Stimulated activated CD4-positive, alpha-beta T cell treated with anti-CD3 and anti-CD28 coated beads, Interleukin-4, amount 100 ng/mL, for 1 hour (primary cell): ENCODE measurements around the gene RAD23B.
"Not testable (repeated sequence)": the region's sequence is repeated elsewhere in the genome, so short reads cannot be mapped to it uniquely, and the experiment has no call there.

Source experiments
- DNase-seq: peaks from one replicate; pipeline ENCODE4 v3.0.0-alpha.2; 2020

The RAD23B gene

DNA sequence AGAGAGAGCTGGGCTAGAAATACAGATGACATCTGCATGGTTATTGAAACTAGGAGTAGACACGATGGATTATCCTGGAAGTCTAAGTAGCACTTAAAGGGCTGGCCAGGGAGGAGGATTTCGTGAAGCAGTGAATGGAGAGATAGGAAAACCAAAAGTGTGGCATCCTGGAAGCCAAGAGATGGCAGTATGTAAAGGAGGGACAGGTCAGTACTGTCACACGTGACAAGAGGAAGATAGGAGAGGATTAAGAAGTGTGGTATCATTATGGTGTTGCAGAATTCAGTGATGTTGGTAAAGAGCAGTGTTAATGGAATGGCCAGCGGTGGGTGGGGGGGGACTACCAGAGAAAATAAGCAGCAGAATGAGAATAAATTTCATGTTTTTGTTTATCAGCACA, 11.7 kb downstream of the RAD23B start:
- no peak for DNase-seq

DNA sequence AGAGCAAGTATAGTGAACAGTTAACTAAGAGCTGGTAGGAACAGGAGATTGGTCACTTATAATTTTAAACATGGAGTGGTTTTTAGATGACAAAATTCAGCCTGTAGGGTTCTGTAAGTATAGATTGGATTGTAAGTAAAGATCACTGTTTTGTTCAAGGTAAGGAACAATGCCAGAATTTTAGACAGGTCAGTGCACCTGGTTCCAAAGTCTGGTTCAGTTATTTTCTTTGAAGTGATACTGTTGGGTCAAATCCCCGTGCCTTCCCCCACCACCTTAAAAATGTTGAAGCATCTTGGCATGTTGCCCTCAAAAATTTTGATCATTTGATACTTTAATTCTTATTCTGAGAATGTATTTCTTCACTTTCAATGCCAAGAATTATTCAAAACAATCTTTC, 12.9 kb downstream of the RAD23B start:
- DNase-seq, result no peak

DNA sequence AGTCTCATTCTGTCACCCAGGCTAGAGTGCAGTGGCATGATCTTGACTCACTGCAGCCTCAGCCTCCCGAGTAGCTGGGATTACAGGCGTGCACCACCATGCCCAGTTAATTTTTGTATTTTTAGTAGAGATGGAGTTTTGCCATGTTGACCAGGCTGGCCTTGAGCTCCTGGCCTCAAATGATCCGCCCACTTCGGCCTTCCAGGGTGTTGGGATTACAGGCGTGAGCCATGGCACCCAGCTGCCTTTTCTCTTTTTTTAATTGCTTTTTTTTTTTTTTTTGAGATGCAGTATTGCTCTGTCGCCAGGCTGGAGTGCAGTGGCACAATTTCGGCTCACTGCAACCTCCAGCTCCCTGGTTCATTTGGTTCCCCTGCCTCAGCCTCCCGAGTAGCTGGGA, 13.5 kb downstream of the RAD23B start:
- not testable (repeated sequence) for DNase-seq

DNA sequence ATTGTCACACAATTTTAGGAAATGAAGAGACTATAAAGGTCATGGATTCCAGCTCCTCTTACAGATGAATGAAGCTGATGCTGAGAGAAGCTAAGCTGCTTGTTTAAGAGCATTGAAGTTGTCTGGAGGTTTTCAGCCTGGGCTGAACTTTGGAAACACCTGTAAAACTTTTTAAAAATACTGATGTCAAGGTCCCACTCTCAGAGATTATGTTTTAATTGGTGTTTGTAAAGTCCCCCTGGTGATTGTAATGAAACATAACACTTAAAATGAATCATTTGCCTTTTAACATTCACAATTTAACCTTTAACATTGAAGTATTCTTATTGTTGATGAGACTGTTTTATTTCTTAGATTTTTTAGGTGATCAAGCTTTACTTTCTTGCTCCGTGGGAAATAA, 16.4 kb downstream of the RAD23B start:
- DNase-seq, result no peak

DNA sequence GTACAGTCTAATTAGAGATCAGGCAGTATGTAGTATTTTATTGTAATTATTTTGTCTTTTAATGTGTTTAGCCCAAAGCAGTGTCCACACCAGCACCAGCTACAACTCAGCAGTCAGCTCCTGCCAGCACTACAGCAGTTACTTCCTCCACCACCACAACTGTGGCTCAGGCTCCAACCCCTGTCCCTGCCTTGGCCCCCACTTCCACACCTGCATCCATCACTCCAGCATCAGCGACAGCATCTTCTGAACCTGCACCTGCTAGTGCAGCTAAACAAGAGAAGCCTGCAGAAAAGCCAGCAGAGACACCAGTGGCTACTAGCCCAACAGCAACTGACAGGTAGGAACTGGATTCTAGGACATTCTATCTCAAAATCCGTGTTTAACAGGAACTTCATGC, 23.2 kb downstream of the RAD23B start:
- no peak for DNase-seq

DNA sequence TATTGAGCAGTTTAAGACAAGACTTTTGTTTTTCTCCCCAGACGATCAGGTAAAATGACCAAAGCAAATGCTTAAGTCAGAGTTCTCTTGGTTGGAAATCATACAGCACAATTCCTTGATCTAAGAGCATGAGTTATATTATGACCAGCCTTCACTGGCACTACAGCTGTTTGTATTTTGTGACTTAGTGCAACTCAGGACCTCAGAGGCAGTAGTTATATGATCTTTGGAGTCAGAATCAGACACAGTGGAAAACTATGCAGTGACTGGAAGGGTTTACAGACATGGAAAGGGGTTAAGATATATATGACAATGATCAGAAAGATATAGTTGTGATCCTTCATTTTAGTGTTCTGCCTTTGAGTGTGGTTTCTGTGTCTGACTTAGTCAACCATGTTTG, 24.3 kb downstream of the RAD23B start:
- DNase-seq, result no peak

DNA sequence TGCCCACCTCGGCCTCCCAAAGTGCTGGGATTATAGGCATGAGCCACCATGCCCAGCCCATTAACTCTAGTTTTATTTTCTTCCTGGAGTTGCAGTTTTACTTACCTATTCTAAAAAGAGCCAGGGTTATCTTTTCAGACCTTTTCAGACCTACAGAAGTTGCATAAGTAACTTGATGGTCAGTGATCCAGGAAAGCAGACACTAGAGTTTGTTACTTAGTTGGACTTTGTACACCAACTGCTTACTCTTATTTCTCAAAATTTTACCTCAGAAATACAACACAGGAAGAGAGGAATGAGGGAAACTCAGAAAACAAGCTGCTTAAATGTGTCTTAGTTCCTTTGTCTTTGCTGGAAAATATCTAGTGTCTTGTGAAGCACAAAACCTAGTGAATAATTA, 25.4 kb downstream of the RAD23B start:
- DNase-seq, result no peak

DNA sequence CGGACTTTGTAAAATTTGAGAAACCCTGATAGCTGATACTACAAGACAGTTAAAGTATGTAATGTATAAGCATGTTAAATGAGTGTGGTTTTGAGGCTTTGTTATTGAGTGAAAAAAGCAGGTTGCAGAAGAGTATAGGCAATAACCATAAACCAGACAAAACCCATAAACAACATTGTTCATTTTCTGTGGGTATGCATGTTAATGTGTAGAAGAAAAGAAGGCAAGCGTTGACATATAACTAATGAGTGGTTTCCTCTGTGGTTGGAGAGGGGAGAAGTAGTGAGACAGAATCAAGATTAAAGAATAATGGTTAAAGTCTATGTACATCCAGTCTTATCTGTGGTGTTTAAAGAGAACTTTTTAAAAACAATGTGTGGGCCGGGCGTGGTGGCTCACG, 26.2 kb downstream of the RAD23B start:
- DNase-seq, result no peak

DNA sequence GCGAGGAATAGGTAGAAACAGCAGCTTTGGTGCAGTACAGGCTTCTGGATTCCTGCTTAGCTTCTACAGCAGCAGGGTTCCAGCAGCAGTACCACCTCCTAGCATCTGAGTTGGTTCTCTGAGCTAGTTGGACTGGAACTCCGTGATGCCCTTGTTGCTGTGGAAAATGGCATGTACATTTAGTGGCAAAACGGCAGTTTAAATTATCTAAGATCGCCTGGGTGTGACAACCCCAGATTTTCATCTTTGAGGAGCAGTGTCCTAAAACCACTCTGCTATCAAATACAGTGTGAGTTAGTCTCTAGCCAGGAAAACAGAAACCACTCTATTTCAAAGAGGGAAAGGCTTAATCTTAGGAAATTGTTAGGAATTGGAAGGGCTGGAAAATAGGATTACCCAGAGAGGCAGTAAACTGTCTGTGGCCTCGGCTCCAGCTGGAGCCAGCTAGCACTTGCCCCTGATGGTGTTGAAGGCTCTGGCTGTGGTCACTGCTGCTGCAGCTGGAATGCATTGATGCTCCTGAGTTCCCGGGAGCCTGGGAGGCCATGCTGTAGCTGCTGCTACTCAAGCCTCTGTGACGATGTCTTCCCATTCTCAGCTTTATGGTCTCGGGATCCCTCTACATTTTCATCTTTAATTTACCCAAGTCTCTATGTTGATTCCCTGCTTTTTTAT, 29.4 kb downstream of the RAD23B start:
- DNase-seq, result no peak

DNA sequence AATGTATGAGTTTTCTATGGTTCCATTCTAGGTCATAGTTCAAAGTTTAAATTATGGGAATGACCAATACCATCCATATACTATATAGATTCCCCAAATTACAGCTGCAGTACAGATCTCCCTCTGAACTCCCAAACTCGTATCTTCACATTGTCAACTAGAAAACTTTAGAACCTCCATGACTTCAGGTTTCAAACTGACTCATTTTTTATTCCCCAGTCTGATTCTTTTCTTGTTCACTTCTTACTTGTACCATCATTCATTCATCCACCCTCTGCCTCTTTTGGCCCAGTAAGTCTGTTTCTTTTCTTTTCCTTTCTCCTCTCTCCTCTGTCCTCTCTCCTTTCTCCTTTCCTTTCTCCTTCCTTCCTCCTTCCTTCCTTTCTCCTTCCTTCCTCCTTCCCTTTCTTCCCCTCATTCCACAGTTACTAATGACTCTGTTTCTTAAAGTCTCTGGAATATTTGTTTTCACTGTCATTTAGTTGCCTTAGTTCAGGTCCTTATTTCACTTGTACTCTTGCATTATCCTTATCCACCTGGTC, 30.5 kb downstream of the RAD23B start:
- no peak for DNase-seq

DNA sequence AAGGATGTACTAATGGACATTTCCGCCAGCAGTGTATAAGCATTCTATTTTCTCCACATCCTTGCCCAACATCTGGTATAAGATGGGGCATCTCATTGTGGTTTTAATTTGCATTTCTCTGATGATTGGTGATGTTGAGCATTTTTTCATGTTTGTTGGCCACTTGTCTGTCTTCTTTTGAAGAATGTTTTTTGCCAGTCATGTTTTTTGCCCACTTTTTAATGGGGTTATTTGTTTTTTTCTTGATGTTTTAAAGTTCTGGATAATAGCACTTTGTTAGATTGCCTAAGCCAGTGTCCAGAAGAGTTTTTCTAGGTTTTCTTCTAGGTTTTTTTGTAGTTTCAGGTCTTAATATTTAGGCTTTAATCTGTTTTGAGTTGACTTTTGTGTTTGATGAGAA, 31.7 kb downstream of the RAD23B start:
- DNase-seq, result no peak

DNA sequence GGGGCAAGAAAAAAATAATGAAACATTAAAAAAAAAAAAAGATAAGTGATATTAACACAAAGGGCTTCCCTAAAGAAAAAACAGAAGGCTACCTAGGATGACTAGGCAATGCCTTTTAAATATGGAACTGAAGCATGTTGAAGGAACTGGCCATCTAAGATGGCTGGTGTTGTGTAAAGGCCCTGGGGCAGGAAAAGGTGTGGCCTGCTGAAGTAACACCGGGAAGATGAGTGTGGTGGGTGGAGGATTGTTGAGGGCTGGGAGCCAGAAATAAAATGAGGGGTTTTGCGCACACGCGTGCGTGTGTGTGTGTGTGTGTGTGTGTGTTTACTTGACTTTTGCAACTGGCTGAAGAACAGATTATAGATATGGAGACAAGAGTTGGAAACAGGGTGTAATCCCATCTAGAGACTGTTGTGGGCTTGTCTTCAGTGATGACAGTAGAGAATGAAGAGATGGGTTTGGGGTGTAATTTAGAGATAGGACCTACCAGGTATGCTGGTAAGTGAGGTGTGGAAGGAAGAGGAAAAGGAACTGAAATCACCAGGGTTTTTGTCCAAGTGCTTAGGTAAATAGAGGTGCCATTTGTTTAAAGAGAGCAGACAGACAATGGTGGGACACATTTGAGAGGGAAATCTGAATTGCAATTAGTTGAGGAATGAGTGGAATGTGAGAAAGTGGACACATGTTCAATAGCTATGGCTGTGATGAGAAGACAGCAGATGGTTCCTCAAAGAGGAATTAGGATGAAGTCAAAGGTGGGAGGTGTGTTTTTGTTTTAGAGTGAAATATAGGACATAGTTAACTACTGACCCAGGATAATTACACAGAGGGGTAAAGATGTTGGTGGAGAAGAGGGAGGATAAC, 33.9 kb downstream of the RAD23B start:
- DNase-seq, result no peak

DNA sequence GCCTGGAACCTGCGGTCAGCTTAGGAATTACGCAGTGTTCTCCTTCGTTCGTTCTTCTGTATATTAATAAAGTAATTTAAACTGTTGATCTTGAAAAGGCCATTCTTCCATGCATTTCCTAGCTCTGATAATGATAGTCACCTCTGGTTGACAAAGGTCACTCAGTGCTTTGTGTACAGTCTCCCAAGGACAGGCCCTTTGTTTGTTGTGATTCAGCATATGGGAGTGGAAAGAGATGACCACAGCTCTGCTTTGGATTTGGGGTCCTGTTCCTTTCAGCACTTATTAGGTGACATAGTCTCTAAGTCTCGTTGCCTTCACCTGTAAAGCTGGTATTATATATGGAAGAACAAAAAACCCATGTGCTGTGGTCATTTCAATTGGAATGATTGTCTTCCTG, 39.6 kb downstream of the RAD23B start:
- DNase-seq, result no peak

DNA sequence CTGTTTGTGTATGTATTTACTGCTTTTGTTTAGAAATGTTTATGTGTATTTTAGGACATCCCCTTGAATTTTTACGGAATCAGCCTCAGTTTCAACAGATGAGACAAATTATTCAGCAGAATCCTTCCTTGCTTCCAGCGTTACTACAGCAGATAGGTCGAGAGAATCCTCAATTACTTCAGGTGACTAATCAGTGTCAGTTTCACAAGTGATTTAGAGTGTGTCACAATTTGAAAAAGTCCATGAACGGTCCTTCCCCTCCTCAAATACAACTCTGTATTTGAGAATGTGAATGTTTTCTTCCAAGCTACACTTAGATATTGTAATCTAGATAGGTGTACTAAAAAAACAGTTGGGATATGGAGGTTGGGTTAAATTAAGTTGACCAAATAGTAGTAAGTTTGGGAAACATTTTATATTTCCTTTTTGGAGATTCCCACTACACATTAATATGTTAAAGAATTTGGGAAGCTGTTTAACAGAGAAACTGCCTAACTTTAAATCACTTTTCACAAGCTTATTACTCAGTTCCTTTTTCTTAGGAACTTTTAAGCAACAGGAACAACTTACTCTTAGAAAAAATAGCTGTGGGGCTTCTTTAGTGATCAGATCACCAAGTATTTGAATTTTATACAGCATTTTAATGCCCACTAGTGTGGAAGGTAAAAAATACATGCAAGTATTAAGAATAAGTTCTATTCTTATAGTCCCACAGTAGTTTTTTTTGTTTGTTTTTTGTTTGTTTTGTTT, 40.9 kb downstream of the RAD23B start:
- no peak for DNase-seq

DNA sequence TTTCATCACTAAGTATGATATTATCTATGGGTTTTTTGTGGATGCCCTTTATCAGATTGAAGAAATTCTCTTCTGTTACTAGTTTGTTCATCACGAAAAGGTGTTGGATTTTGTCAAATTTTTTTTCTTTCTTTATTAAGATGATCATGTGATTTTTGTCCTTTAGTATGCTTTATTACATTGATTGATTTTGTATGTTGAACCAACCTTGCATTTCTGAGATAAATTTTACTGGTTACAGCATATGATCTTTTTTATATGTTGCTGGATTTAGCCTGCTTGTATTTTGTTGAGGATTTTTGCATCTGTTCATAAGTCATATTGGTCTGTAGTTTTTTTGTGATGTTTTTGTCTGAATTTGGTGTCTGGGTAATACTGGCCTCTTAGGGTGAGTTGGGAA, 42.8 kb downstream of the RAD23B start:
- DNase-seq, result no peak

DNA sequence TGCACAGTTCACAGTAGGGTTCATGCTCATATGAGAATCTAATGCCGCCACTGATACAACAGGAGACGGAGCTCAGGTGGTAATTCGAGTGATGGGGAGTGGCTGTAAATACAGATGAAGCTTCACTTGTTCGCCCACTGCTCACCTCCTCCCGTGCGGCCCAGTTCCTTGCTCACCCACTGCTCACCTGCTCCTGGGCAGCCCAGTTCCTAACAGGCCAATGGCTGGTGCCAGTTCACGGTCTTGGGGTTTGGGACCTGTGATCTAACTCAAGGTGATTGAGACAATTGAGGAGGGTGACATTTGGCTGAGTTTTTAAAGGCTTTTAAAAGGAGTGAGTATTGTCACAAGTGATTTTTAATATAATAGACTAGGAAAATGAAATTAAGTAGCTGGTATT, 45.4 kb downstream of the RAD23B start:
- no peak for DNase-seq

DNA sequence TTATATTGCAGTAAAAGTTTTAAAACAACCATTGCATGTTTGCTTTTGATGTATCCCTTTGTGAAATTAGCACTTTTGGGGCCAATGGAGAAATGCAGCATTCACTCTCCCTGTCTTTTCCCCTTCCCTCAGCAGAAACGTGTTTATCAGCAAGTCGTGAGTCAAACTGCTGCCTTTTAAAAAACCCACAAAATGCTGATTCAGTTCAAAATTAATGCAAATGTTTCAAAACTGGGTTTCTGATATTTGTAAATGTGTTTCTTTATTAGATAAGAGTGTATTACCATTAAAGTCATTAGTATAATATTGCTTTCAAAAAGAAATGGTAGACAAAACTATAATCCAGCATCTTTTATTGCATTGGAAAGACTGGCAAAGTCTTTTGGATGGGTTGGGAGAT, 47.3 kb downstream of the RAD23B start:
- no peak for DNase-seq

DNA sequence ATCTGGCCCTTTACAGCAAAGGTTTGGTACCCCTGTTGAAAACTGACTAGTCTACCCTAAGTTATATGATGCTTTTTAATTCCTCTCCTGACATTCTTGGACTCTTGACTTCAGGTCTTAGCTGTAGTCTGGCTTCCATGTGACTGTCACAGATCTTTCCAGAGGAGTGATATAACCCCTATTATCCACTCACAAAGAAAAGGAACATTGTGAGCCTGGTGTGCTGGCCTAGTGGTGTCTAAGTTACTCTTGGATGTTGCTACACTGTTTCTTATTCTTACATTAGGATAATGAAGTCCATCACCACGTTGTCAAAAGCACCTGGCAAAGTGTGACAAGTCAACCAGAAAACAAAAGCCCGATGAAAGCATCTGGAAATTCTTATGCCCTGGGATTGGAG, 49.8 kb downstream of the RAD23B start:
- no peak for DNase-seq

DNA sequence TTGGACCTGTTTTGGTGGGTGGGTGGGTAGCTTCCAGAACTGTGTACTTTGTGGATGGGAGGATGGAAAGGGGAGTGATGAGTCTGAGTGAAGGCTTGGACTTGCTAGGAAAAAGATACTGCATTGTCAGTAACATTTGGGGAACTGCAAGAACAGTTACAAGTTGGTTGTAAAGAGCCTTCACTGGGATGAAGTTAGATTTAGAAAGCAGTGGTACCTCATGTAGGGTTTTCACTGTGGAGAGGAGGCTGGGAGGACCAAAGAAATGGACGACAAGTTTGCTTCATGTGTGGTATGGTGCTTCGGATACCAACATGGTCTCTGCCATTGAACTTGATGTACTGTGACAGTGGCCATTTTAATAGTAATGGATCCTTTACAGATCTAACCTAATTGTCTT, 50.3 kb downstream of the RAD23B start:
- DNase-seq, result no peak

DNA sequence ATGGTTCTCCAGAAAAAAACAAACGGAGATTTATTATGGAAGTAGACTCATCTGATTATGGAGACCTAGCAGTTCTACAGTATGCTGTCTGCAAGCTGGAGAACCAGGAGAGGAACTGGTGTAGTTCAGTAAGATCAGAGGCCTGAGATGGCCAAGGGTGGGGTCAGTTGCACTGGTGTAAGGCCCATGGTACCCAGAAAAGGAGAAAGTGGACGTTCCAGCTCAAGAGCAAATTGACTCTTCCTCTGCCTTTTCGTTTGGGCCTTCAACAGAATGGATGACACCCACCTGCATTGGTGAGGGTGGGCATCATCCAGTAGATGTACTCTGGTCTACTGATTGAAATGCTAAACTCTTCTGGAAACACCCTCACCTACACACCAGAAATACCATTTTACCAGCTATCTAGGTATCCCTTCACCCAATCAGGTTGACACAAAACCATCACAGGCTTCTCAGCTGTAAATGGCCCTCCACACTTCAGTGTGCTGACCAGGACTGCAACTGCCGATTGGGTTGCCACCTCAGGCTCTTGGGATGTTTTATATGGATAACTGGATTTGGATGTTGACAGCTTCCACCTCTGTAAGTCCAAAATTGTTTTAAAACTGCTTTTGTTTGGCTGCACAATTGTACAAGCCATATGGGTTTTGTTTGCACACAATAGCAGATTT, 51.2 kb downstream of the RAD23B start:
- DNase-seq, result no peak

DNA sequence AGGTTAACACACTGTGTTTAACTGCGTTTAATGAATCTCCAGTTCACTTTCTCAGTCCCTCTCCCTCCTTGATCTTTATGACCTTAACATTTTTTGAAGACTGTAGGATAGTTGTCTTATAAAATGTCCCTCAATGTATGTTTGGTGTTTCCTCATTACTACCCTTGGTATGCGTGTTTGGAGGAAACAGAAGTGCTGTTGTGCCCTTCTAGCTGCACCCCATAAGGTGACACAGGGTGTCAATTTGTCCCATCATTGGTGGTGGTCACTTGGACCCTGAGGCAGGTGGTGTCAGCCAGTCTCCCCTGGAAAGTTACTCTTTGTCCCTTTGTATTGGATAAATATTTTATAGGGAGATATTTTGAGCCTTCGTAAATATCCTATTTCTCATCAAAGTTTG, 52.3 kb downstream of the RAD23B start:
- DNase-seq, result no peak

DNA sequence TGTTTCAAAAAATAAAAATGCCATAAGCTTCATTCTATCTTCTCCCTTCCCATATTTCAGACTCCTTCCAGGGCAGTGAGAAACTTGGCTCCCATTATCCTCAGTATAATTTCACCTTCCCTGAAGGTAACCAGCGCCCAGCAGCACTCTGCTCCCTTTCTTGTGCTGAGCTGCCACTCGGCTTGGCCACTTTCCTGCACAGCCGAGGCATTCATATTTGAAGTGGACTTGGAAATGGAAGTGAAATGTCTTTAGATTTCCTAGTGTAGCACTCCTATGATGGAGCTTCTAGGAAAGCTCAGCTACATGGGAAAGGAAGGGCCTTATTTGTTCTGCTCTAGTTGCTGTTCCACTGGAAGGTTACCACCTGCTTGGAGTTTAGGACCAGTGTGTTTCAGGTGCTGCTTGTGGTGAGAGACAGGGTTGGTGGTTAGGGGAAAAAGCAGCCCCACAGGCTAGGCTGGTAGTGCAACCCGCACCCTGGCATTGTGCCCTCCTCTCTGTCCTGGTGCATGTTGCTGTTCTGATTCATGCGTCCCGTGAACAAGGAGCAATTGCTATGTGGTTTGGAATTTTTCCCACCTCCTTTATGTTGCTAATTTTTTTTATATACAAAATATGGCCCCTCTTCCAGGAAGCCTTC, 53.8 kb downstream of the RAD23B start:
- DNase-seq, result no peak
